ENCODE results near the gene CDC42EP4. TPM values are rescaled to one million over a fixed set of nuclear protein-coding genes. Genes with fewer than 3 reads are reported as not detected.

Gene CDC42EP4
- total RNA-seq, 1 donor from 2014 or later, result 25.0 TPM

DNA sequence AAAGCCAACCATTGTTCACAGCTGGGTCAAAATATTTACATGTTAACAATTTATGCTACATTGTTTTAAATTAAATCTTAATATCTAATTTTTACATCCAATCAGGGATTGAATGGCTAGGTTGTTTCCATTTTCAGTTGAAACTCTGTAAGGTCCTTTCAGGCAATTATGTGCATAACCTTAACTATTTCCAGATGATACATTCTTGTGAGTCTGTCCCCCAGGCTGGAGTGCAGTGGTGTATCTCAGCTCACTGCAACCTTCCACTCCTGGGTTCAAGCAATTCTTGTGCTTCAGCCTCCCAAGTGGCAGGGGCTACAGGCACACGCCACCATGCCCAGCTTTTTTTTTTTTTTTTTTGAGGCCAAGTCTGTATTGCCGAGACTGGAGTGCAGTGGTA lies 10.4 kb downstream of the CDC42EP4 start:
- no peak for DNase-seq (ENCODE audit: extremely low read depth, low read depth, low spot score)

DNA sequence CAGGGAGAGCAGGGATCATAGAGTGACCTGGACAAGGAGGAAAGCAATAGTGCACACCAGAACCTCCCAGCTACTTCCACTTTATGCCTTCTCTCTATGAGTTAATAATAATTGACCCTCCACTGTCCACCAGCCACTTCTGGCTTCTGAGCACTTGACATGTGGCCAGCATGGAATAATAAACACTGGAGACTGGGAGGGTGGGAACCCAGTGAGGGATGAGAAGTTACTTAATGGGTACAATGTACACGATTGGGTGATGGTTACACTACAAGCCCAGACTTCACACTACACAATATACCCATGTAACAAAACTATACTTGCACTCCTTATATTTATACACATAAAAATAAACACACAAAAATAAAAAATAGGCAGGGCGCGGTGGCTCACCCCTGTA lies 11.4 kb downstream of the CDC42EP4 start:
- DNase-seq (ENCODE audit: extremely low read depth, low read depth, low spot score), result no peak

- DNase-seq (ENCODE audit: extremely low read depth, low read depth, low spot score), result no peak
These were observed 13.6 kb downstream of the CDC42EP4 start for GRCh38 chr17:73297934-73298861.

- DNase-seq (ENCODE audit: extremely low read depth, low read depth, low spot score), result no peak
These were observed 18.3 kb downstream of the CDC42EP4 start for GRCh38 chr17:73293480-73293911.

- DNase-seq (ENCODE audit: extremely low read depth, low read depth, low spot score), result no peak
These were observed 18.8 kb downstream of the CDC42EP4 start for GRCh38 chr17:73293031-73293430.

- no peak for DNase-seq (ENCODE audit: extremely low read depth, low read depth, low spot score)
These were observed 19.7 kb downstream of the CDC42EP4 start for GRCh38 chr17:73292031-73292531.

GRCh38 chr17:73291260-73291801 lies 20.5 kb downstream of the CDC42EP4 start:
- no peak for DNase-seq (ENCODE audit: extremely low read depth, low read depth, low spot score)

GRCh38 chr17:73290399-73291259 lies 21.2 kb downstream of the CDC42EP4 start:
- no peak for DNase-seq (ENCODE audit: extremely low read depth, low read depth, low spot score)

DNA sequence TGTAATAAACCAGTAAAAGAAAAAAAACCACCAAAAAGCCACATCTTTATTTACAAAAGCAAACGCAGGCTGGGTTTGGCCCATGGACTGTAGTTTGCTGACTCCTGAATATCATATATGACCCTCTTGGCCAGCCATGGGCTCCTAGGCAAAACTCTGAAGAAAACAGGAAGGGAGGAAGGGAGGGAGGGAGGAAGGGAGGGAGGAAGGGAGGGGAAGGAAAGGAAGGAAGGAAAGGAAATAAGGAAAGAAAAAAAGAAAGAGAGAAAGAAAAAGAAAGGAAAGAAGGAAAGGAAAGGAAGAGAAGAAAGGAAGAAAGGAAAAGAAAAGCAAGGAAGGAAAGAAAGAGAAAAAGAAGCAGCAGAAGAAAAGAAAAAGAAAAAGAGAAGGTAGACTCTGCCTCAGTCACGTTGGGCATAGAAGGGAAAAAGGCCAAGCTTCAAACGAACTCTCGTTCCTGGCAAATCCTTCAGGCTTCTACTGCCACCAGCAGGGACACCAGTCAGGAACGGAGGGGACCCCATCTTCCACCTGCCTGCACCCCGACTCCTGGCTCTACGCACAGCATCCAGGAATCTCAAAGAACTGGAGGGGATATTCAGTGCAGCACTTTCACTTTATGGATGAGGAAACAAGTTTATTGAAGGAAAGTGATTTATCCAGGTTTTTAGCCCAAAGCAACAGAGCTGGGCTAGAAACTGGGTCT lies 22.1 kb downstream of the CDC42EP4 start:
- DNase-seq (ENCODE audit: extremely low read depth, low read depth, low spot score), result no peak

- DNase-seq (ENCODE audit: extremely low read depth, low read depth, low spot score), result no peak
These were observed 23.1 kb downstream of the CDC42EP4 start for GRCh38 chr17:73288534-73289302.

GRCh38 chr17:73286863-73287296 lies 24.9 kb downstream of the CDC42EP4 start:
- DNase-seq (ENCODE audit: extremely low read depth, low read depth, low spot score), result no peak

GRCh38 chr17:73285916-73286862 lies 25.6 kb downstream of the CDC42EP4 start:
- no peak for DNase-seq (ENCODE audit: extremely low read depth, low read depth, low spot score)

DNA sequence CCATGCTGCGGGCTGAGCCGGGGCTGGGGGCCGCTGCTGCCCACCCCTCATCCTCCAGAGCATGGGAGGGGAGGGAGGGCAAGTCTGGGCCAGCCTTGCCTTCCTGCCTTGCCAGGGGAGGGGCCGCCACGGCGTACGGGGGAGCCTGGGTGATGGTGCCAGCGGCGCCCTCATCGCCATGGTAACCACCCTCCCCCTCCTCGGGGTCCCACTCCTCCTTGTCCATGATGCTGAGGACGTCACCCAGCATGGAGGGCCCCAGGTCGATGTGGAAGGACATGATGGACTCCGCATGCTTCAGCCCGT lies 26.2 kb downstream of the CDC42EP4 start:
- no peak for DNase-seq (ENCODE audit: extremely low read depth, low read depth, low spot score)

DNA sequence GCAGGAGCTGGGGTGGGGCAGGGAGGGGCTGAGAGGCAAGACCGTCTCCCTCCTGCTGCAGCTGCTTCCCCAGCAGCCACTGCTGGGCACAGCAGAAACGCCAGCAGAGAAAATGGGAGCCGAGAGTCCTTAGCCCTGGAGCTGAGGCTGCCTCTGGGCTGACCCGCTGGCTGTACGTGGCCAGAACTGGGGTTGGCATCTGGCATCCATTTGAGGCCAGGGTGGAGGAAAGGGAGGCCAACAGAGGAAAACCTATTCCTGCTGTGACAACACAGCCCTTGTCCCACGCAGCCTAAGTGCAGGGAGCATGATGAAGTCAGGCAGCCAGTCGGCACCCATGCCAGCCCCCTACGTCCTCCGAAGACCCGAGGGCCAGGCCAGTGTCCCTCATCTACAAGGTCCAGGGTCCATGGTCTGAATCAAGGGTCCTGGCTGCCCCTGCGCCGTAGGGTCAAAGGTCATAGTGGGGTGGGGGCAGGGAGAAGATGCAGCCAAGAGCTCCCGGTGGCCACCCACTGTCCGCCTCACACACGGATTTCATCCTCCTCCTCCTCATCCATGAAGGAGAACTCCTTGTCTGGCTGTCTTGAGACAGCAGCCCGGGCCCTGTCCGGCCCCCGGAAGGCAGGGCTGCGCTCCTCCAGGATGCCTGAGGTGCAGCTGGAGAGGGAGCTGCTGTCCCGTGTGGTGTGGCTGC lies 26.7 kb downstream of the CDC42EP4 start:
- no peak for DNase-seq (ENCODE audit: extremely low read depth, low read depth, low spot score)

DNA sequence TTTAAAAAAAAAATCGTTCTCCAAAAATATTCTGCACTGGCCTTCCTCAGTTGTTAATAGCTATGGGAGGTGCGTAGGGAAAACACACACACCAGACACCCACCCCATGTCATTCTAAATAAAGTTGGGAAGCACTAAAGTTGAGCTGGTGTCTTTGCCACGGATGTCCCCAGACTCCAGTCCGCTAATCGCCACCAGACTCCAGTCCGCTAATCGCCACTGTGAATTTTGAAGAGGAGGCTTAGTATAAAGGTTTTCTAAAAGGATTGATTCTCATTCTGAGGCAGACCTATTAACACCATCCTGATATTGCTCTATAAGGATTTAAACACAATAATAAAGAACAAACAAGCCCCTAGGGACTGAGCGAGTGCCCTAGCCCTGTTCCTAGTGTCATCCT lies 27.4 kb downstream of the CDC42EP4 start:
- no peak for DNase-seq (ENCODE audit: extremely low read depth, low read depth, low spot score)

DNA sequence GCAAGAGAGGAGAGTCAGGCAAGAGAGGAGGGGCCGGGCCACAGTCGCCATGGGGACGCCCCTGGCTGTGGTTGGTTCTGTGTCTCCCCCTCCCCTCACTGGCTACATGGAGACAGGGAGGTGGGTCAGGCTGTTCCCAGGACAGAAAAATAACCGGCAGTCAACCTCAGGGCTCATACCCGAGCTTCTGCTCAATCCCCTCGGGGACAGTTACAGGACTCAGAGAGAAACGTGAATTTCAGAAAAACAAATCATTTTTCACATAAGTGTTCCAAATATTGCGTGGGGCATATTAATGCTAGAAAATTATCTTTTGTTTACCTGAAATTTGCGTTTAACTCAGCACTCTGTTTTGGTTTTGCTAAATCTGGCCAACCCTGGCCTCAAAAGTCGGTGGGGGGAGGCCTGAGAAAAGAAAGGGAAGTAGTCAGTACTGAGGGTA lies 27.9 kb downstream of the CDC42EP4 start:
- no peak for DNase-seq (ENCODE audit: extremely low read depth, low read depth, low spot score)

DNA sequence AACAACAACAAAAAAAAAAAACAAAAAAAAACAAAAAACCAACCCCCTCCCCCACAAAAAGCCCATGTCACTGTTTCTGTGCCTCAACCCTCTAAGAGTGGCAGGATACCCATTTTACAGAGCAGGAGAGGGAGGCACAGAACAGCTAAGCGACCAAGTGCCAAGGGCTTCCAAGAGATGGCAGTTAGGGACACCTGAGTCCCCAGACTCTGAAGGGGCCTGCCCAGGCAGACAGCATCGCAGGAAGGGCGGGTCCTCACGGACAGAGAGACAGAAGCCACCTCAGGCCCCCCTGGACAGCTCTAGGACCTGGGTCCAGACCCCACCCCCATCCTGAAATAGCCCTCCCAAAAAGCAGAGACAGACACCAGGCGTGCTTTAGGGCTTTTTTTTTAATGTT lies 28.6 kb downstream of the CDC42EP4 start:
- no peak for DNase-seq (ENCODE audit: extremely low read depth, low read depth, low spot score)

DNA sequence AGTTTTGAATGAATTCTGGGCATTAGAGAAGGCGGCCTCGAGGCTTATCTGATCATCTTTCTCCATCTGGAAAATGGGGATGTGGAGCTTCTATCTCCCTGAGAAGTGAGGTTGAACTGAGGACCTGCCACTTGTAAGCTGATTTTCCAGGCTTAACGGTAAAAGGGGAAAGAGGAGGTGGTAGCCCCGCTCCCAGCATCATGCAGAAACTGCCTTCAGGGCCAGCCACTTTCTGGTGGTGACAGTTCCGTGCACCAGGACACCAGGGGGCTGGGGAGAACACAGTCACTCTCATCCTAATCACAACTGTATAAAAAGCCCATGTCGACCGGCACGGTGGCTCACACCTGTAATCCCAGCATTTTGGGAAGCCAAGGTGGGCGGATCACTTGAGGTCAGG lies 29.2 kb downstream of the CDC42EP4 start:
- DNase-seq (ENCODE audit: extremely low read depth, low read depth, low spot score), result no peak

Measured in glomerular endothelial cell (primary cell).